HEK293 (cell line): ENCODE results near the gene MIF.
A peak's percentile ranks its signal among the peaks of the same experiment; 100 is the strongest.

ENCODE experiments used
- GLIS1 ChIP-seq: fragments of 450-650 bp; formaldehyde crosslinking; IDR thresholded peaks from 2 replicates; pipeline ENCODE4 v1.5.1; 2016; ENCODE audit warnings: missing biosample characterization, missing genetic modification characterization
- INSM2 ChIP-seq: fragments of 450-650 bp; formaldehyde crosslinking; IDR thresholded peaks from 2 replicates; pipeline ENCODE4 v1.5.1; 2016; ENCODE audit warnings: missing biosample characterization, missing genetic modification characterization
- KLF16 ChIP-seq: fragments of 450-650 bp; formaldehyde crosslinking; IDR thresholded peaks from 2 replicates; pipeline ENCODE4 v1.5.1; 2017; ENCODE audit warnings: missing biosample characterization, missing genetic modification characterization
- MYNN ChIP-seq: fragments of 450-650 bp; formaldehyde crosslinking; IDR thresholded peaks from 2 replicates; pipeline ENCODE4 v1.5.1; 2016; ENCODE audit warnings: missing biosample characterization, missing genetic modification characterization, borderline replicate concordance
- MZF1 ChIP-seq: fragments of 450-650 bp; formaldehyde crosslinking; IDR thresholded peaks from 2 replicates; pipeline ENCODE4 v1.5.1; 2017; ENCODE audit warnings: missing biosample characterization, missing genetic modification characterization, borderline replicate concordance
- RBAK ChIP-seq: fragments of 450-650 bp; formaldehyde crosslinking; IDR thresholded peaks from 2 replicates; pipeline ENCODE4 v1.5.1; 2016; ENCODE audit warnings: missing biosample characterization, missing genetic modification characterization
- REPIN1 ChIP-seq: fragments of 450-650 bp; formaldehyde crosslinking; IDR thresholded peaks from 2 replicates; pipeline ENCODE4 v1.5.1; 2017; ENCODE audit warnings: missing biosample characterization, missing genetic modification characterization, low read depth
- SALL2 ChIP-seq: fragments of 450-650 bp; formaldehyde crosslinking; IDR thresholded peaks from 2 replicates; pipeline ENCODE4 v1.5.0; 2017; ENCODE audit warnings: missing biosample characterization, mild to moderate bottlenecking, missing genetic modification characterization, borderline replicate concordance
- SP2 ChIP-seq: fragments of 450-650 bp; formaldehyde crosslinking; IDR thresholded peaks from 2 replicates; pipeline ENCODE4 v1.5.1; 2016; ENCODE audit warnings: missing biosample characterization, missing genetic modification characterization
- TRIM28 ChIP-seq: IDR thresholded peaks from 2 replicates; pipeline ENCODE4 v1.6.1; 2011; ENCODE audit warnings: low read length, control low read depth, borderline replicate concordance
- YY2 ChIP-seq: fragments of 450-650 bp; formaldehyde crosslinking; IDR thresholded peaks from 2 replicates; pipeline ENCODE4 v1.5.1; 2016; ENCODE audit warnings: missing biosample characterization, missing genetic modification characterization
- ZFP3 ChIP-seq: fragments of 450-650 bp; formaldehyde crosslinking; IDR thresholded peaks from 2 replicates; pipeline ENCODE4 v1.5.1; 2016; ENCODE audit warnings: low read depth, missing biosample characterization, missing genetic modification characterization
- ZFP41 ChIP-seq: fragments of 450-650 bp; formaldehyde crosslinking; IDR thresholded peaks from 2 replicates; pipeline ENCODE4 v1.5.1; 2016; ENCODE audit warnings: missing biosample characterization, missing genetic modification characterization, borderline replicate concordance
- ZIC2 ChIP-seq: fragments of 450-650 bp; formaldehyde crosslinking; IDR thresholded peaks from 2 replicates; pipeline ENCODE4 v1.5.1; 2016; ENCODE audit warnings: missing biosample characterization, missing genetic modification characterization
- ZNF121 ChIP-seq: fragments of 450-650 bp; formaldehyde crosslinking; IDR thresholded peaks from 2 replicates; pipeline ENCODE4 v1.5.1; 2016; ENCODE audit warnings: missing biosample characterization, missing genetic modification characterization
- ZNF175 ChIP-seq: fragments of 450-650 bp; formaldehyde crosslinking; IDR thresholded peaks from 2 replicates; pipeline ENCODE4 v1.5.1; 2016; ENCODE audit warnings: missing biosample characterization, missing genetic modification characterization
- ZNF221 ChIP-seq: fragments of 450-650 bp; formaldehyde crosslinking; IDR thresholded peaks from 2 replicates; pipeline ENCODE4 v1.5.1; 2017; ENCODE audit warnings: missing biosample characterization, missing genetic modification characterization, borderline replicate concordance
- ZNF302 ChIP-seq: fragments of 450-650 bp; formaldehyde crosslinking; IDR thresholded peaks from 2 replicates; pipeline ENCODE4 v1.5.1; 2016; ENCODE audit warnings: missing biosample characterization, missing genetic modification characterization, low read depth
- ZNF311 ChIP-seq: fragments of 450-650 bp; formaldehyde crosslinking; IDR thresholded peaks from 2 replicates; pipeline ENCODE4 v1.5.1; 2017; ENCODE audit warnings: missing biosample characterization, missing genetic modification characterization, borderline replicate concordance
- ZNF398 ChIP-seq: fragments of 450-650 bp; formaldehyde crosslinking; IDR thresholded peaks from 2 replicates; pipeline ENCODE4 v1.5.1; 2017; ENCODE audit warnings: missing biosample characterization, missing genetic modification characterization
- ZNF433 ChIP-seq: fragments of 450-650 bp; formaldehyde crosslinking; IDR thresholded peaks from 2 replicates; pipeline ENCODE4 v1.5.1; 2016; ENCODE audit warnings: missing biosample characterization, missing genetic modification characterization, low read depth
- ZNF473 ChIP-seq: fragments of 450-650 bp; formaldehyde crosslinking; IDR thresholded peaks from 2 replicates; pipeline ENCODE4 v1.5.1; 2017; ENCODE audit warnings: missing biosample characterization, missing genetic modification characterization
- ZNF530 ChIP-seq: fragments of 450-650 bp; formaldehyde crosslinking; IDR thresholded peaks from 2 replicates; pipeline ENCODE4 v1.5.1; 2016; ENCODE audit warnings: low read depth, missing biosample characterization, missing genetic modification characterization
- ZNF548 ChIP-seq: fragments of 450-650 bp; formaldehyde crosslinking; IDR thresholded peaks from 2 replicates; pipeline ENCODE4 v1.5.1; 2016; ENCODE audit warnings: missing biosample characterization, missing genetic modification characterization
- ZNF549 ChIP-seq: fragments of 450-650 bp; IDR thresholded peaks from 2 replicates; pipeline ENCODE4 v1.5.1; 2018; ENCODE audit warnings: missing biosample characterization, missing genetic modification characterization, mild to moderate bottlenecking, inconsistent platforms, moderate library complexity
- ZNF558 ChIP-seq: fragments of 450-650 bp; formaldehyde crosslinking; IDR thresholded peaks from 2 replicates; pipeline ENCODE4 v1.5.1; 2016; ENCODE audit warnings: missing biosample characterization, missing genetic modification characterization
- ZNF610 ChIP-seq: fragments of 450-650 bp; formaldehyde crosslinking; IDR thresholded peaks from 2 replicates; pipeline ENCODE4 v1.5.1; 2016; ENCODE audit warnings: missing biosample characterization, missing genetic modification characterization, borderline replicate concordance
- ZNF623 ChIP-seq: fragments of 450-650 bp; formaldehyde crosslinking; IDR thresholded peaks from 2 replicates; pipeline ENCODE4 v1.5.1; 2016; ENCODE audit warnings: missing biosample characterization, missing genetic modification characterization
- ZNF626 ChIP-seq: fragments of 450-650 bp; sonication (Bioruptor Pico); formaldehyde crosslinking; IDR thresholded peaks from 2 replicates; pipeline ENCODE4 v1.5.1; 2018; ENCODE audit warnings: missing biosample characterization, missing genetic modification characterization, inconsistent platforms
- ZNF660 ChIP-seq: fragments of 450-650 bp; IDR thresholded peaks from 2 replicates; pipeline ENCODE4 v1.5.1; 2018; ENCODE audit warnings: missing biosample characterization, mild to moderate bottlenecking, missing genetic modification characterization
- ZNF707 ChIP-seq: fragments of 450-650 bp; formaldehyde crosslinking; IDR thresholded peaks from 2 replicates; pipeline ENCODE4 v1.5.1; 2016; ENCODE audit warnings: missing biosample characterization, missing genetic modification characterization
- ZNF791 ChIP-seq: fragments of 450-650 bp; formaldehyde crosslinking; IDR thresholded peaks from 2 replicates; pipeline ENCODE4 v1.5.1; 2016; ENCODE audit warnings: missing biosample characterization, missing genetic modification characterization
- ZNF837 ChIP-seq: fragments of 450-650 bp; formaldehyde crosslinking; IDR thresholded peaks from 2 replicates; pipeline ENCODE4 v1.5.1; 2016; ENCODE audit warnings: missing biosample characterization, missing genetic modification characterization
- ZSCAN30 ChIP-seq: fragments of 450-650 bp; IDR thresholded peaks from 2 replicates; pipeline ENCODE4 v1.5.1; 2018; ENCODE audit warnings: missing biosample characterization, mild to moderate bottlenecking, missing genetic modification characterization, moderate library complexity
- TF ChIP-seq, protein P1 (sequence below): fragments of 450-650 bp; IDR thresholded peaks from 2 replicates; pipeline ENCODE4 v1.5.1; 2018; ENCODE audit warnings: missing biosample characterization, mild to moderate bottlenecking, missing genetic modification characterization
- TF ChIP-seq, protein P2 (sequence below): fragments of 450-650 bp; formaldehyde crosslinking; IDR thresholded peaks from 2 replicates; pipeline ENCODE4 v1.5.1; 2017; ENCODE audit warnings: missing biosample characterization, missing genetic modification characterization

Gene MIF

DNA sequence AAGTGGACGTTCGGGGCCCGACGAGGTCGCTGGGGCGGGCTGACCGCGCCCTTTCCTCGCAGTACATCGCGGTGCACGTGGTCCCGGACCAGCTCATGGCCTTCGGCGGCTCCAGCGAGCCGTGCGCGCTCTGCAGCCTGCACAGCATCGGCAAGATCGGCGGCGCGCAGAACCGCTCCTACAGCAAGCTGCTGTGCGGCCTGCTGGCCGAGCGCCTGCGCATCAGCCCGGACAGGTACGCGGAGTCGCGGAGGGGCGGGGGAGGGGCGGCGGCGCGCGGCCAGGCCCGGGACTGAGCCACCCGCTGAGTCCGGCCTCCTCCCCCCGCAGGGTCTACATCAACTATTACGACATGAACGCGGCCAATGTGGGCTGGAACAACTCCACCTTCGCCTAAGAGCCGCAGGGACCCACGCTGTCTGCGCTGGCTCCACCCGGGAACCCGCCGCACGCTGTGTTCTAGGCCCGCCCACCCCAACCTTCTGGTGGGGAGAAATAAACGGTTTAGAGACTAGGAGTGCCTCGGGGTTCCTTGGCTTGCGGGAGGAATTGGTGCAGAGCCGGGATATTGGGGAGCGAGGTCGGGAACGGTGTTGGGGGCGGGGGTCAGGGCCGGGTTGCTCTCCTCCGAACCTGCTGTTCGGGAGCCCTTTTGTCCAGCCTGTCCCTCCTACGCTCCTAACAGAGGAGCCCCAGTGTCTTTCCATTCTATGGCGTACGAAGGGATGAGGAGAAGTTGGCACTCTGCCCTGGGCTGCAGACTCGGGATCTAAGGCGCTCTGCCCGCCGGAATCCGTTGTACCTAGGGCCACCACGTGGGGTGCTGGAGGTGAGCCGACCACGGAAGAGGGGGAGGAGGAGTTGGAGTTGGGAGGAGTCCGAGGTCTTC is 771 bp downstream of the MIF start (continued):
- TF ChIP-seq INSM2 (tag by site-specific recombination) (no peak), ZNF558 (tag by site-specific recombination) (no peak), ZNF549 (tag by site-specific recombination) (no peak), ZNF660 (tag by site-specific recombination) (peak; percentile 75), ZNF548 (tag by site-specific recombination) (no peak), TRIM28 (no peak), SP2 (tag by site-specific recombination) (peak; percentile 55), ZNF623 (no peak), ZNF530 (tag by site-specific recombination) (no peak), RBAK (no peak), ZFP3 (no peak), REPIN1 (tag by site-specific recombination) (no peak), ZNF302 (tag by site-specific recombination) (no peak), YY2 (tag by site-specific recombination) (no peak), ZNF626 (tag by site-specific recombination) (no peak), ZNF791 (no peak), MYNN (tag by site-specific recombination) (no peak), ZNF433 (tag by site-specific recombination) (no peak), GLIS1 (peak; percentile 84), KLF16 (tag by site-specific recombination) (peak; percentile 71; the same call in 1 of the 2 replicates), ZNF121 (tag by site-specific recombination) (no peak), ZNF311 (tag by site-specific recombination) (no peak), ZIC2 (tag by site-specific recombination) (peak; percentile 98), ZFP41 (no peak), ZSCAN30 (tag by site-specific recombination) (peak; percentile 93), ZNF837 (tag by site-specific recombination) (no peak), ZNF175 (no peak), ZNF610 (tag by site-specific recombination) (peak; percentile 69), ZNF473 (tag by site-specific recombination) (no peak), ZNF221 (tag by site-specific recombination) (no peak), ZNF707 (tag by site-specific recombination) (no peak), SALL2 (tag by site-specific recombination) (no peak), MZF1 (tag by site-specific recombination) (no peak), ZNF398 (tag by site-specific recombination) (peak; percentile 38)
- TF ChIP-seq, protein P1, sequence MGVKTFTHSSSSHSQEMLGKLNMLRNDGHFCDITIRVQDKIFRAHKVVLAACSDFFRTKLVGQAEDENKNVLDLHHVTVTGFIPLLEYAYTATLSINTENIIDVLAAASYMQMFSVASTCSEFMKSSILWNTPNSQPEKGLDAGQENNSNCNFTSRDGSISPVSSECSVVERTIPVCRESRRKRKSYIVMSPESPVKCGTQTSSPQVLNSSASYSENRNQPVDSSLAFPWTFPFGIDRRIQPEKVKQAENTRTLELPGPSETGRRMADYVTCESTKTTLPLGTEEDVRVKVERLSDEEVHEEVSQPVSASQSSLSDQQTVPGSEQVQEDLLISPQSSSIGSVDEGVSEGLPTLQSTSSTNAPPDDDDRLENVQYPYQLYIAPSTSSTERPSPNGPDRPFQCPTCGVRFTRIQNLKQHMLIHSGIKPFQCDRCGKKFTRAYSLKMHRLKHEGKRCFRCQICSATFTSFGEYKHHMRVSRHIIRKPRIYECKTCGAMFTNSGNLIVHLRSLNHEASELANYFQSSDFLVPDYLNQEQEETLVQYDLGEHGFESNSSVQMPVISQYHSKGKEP (tag by site-specific recombination), result no peak
- TF ChIP-seq, protein P2, sequence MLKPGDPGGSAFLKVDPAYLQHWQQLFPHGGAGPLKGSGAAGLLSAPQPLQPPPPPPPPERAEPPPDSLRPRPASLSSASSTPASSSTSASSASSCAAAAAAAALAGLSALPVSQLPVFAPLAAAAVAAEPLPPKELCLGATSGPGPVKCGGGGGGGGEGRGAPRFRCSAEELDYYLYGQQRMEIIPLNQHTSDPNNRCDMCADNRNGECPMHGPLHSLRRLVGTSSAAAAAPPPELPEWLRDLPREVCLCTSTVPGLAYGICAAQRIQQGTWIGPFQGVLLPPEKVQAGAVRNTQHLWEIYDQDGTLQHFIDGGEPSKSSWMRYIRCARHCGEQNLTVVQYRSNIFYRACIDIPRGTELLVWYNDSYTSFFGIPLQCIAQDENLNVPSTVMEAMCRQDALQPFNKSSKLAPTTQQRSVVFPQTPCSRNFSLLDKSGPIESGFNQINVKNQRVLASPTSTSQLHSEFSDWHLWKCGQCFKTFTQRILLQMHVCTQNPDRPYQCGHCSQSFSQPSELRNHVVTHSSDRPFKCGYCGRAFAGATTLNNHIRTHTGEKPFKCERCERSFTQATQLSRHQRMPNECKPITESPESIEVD (tag by site-specific recombination), result no peak
